GF-D8 (cell line): Measurements from ENCODE around the gene PPP2R2D.

ENCODE experiments used
- DNase-seq: peaks from one replicate; lab custom pipeline; 2025; lab: John Stamatoyannopoulos, UW

The PPP2R2D gene

GRCh38 chr10:131929122-131929845 lies 28.5 kb downstream of the PPP2R2D start:
- no peak for DNase-seq

- no peak for DNase-seq
Measured at GRCh38 chr10:131930150-131930549, 29.3 kb downstream of the PPP2R2D start.

GRCh38 chr10:131930586-131931330 lies 29.9 kb downstream of the PPP2R2D start:
- DNase-seq = no peak

GRCh38 chr10:131931981-131932380 lies 31.2 kb downstream of the PPP2R2D start:
- DNase-seq = no peak

GRCh38 chr10:131933016-131933695 lies 32.3 kb downstream of the PPP2R2D start:
- no peak for DNase-seq

- DNase-seq = no peak
Measured at GRCh38 chr10:131933696-131934086, 32.9 kb downstream of the PPP2R2D start.

- no peak for DNase-seq
Measured at GRCh38 chr10:131934769-131935168, 34.0 kb downstream of the PPP2R2D start.

GRCh38 chr10:131935260-131935659 lies 34.5 kb downstream of the PPP2R2D start:
- no peak for DNase-seq

- no peak for DNase-seq
Measured at GRCh38 chr10:131936294-131936693, 35.5 kb downstream of the PPP2R2D start.

GRCh38 chr10:131936736-131937135 lies 35.9 kb downstream of the PPP2R2D start:
- no peak for DNase-seq

- no peak for DNase-seq
Measured at GRCh38 chr10:131937836-131938235, 37.0 kb downstream of the PPP2R2D start.

GRCh38 chr10:131938681-131939080 lies 37.9 kb downstream of the PPP2R2D start:
- no peak for DNase-seq

GRCh38 chr10:131942455-131942854 lies 41.6 kb downstream of the PPP2R2D start:
- DNase-seq = no peak

GRCh38 chr10:131943021-131943814 lies 42.4 kb downstream of the PPP2R2D start:
- DNase-seq = no peak

GRCh38 chr10:131944412-131944811 lies 43.6 kb downstream of the PPP2R2D start:
- DNase-seq = no peak

GRCh38 chr10:131944976-131945695 lies 44.3 kb downstream of the PPP2R2D start:
- DNase-seq = no peak

GRCh38 chr10:131946321-131946751 lies 45.5 kb downstream of the PPP2R2D start:
- no peak for DNase-seq

GRCh38 chr10:131946880-131947279 lies 46.1 kb downstream of the PPP2R2D start:
- DNase-seq = no peak

- no peak for DNase-seq
Measured at GRCh38 chr10:131947631-131948347, 47.0 kb downstream of the PPP2R2D start.

- DNase-seq = no peak
Measured at GRCh38 chr10:131948501-131948900, 47.7 kb downstream of the PPP2R2D start.
